Heart left ventricle (tissue), 13 donors: ENCODE results near the gene NMNAT2.

ENCODE experiments used
- POLR2A ChIP-seq, 2 donors: fragments of 450-650 bp; IDR thresholded peaks; one replicate each; pipeline ENCODE4 v1.6.1; 2017; ENCODE audit warnings: antibody characterized with exemption in 2 of 2, mild to moderate bottlenecking in 2 of 2, moderate library complexity in 2 of 2
- TF ChIP-seq, protein P1 (sequence below), 12 donors: fragments of 200-600 bp; sonication (generic) in 4 of 12; IDR thresholded peaks; one replicate each; pipeline versions ENCODE4 v1.5.0 to v1.8.0; 2018 to 2022; ENCODE audit warnings: antibody characterized with exemption in 12 of 12, mild to moderate bottlenecking in 5 of 12
- donor health status: ischemic (EF 13 %, LVEDD 7.1; RV severe dilation, severe dysfunction).
- donor health status: DM: no; HTN: yes; CAD: no.
- donor health status: DM: no; HTN: no; CAD: no.
- donor health status: ischemic (EF 25% LVEDD 6.9; RV normal size, moderate dysfunction).
- donor health status: ischemic (EF 25% LVEDD 5.7; RV mildly dilated, moderate dysfunction).
- donor health status: ischemic (EF 35%, LVEDD 5.7; RV mildly dilated, moderate dysfunction).
- donor health status: nonischemic (EF 11% LVEDD 7.7; RV severe dilation, severe dysfunction).
- donor health status: DM: yes; HTN: yes; CAD: no.
- donor health status: PGD.
- donor health status: ischemic (EF 29% LVEDD 5.4; RV normal size, mild dysfunction).
- donor health status: nonischemic (EF 23%, LVEDD 6.1; RV moderate dilation, normal function).

DNA sequence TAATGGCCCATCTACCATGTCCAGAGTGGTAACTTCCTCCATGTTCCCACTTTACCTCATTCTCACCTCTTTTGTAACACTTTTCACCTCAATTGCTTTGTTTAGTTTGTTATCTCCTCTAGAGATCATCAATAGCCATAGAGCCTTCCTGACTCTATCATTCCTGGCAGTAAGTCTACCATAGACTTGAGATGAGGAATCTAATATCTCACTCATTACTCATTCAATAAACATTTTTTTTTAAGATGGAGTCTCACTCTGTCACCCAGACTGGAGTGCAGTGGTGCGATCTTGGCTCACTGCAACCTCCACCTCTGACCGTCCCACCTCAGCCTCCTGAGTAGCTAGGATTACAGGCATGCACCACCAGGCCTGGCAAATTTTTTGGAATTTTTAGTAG lies 7.1 kb downstream of the NMNAT2 start:
- TF ChIP-seq, protein P1, sequence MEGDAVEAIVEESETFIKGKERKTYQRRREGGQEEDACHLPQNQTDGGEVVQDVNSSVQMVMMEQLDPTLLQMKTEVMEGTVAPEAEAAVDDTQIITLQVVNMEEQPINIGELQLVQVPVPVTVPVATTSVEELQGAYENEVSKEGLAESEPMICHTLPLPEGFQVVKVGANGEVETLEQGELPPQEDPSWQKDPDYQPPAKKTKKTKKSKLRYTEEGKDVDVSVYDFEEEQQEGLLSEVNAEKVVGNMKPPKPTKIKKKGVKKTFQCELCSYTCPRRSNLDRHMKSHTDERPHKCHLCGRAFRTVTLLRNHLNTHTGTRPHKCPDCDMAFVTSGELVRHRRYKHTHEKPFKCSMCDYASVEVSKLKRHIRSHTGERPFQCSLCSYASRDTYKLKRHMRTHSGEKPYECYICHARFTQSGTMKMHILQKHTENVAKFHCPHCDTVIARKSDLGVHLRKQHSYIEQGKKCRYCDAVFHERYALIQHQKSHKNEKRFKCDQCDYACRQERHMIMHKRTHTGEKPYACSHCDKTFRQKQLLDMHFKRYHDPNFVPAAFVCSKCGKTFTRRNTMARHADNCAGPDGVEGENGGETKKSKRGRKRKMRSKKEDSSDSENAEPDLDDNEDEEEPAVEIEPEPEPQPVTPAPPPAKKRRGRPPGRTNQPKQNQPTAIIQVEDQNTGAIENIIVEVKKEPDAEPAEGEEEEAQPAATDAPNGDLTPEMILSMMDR (IDR thresholded peaks at IDR 0.05), result no peak
- no peak for TF ChIP-seq POLR2A (IDR thresholded peaks at IDR 0.05)
